ENCODE measurements around the gene CCNL1. TPM values are rescaled to one million over a fixed set of nuclear protein-coding genes. Genes with fewer than 3 reads are reported as not detected.

Gene CCNL1
- total RNA-seq, 1 donor: 194 TPM

- Histone ChIP-seq H3K4me2 (ENCODE audit: insufficient read depth, low read length) (peak overlapping the region; percentile 37), H3K27me3 (ENCODE audit: insufficient read depth, low read length) (no peaks in the 10 kb centered on the region), H3K27ac (ENCODE audit: low read depth, low read length) (peak overlapping the region; percentile 35), H3K9me3 (ENCODE audit: low read depth, low read length) (no peaks in the 10 kb centered on the region), H2AFZ (ENCODE audit: low read length) (peak overlapping the region; percentile 27), H3K36me3 (ENCODE audit: insufficient read depth, low read length) (no peaks in the 10 kb centered on the region), H4K20me1 (ENCODE audit: insufficient read depth, low read length) (no peaks in the 10 kb centered on the region), H3K4me3 (ENCODE audit: insufficient read depth, low read length) (no peak overlapping the region), H3K79me2 (ENCODE audit: insufficient read depth, low read length) (no peaks in the 10 kb centered on the region), H3K4me1 (ENCODE audit: insufficient read depth, low read length) (peaks cover 15% of the 10 kb centered on the region)
- no peak for DNase-seq (ENCODE audit: insufficient read length, low spot score, missing footprints)
- TF ChIP-seq, protein P1, sequence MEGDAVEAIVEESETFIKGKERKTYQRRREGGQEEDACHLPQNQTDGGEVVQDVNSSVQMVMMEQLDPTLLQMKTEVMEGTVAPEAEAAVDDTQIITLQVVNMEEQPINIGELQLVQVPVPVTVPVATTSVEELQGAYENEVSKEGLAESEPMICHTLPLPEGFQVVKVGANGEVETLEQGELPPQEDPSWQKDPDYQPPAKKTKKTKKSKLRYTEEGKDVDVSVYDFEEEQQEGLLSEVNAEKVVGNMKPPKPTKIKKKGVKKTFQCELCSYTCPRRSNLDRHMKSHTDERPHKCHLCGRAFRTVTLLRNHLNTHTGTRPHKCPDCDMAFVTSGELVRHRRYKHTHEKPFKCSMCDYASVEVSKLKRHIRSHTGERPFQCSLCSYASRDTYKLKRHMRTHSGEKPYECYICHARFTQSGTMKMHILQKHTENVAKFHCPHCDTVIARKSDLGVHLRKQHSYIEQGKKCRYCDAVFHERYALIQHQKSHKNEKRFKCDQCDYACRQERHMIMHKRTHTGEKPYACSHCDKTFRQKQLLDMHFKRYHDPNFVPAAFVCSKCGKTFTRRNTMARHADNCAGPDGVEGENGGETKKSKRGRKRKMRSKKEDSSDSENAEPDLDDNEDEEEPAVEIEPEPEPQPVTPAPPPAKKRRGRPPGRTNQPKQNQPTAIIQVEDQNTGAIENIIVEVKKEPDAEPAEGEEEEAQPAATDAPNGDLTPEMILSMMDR (IDR thresholded peaks at IDR 0.05; ENCODE audit: extremely low read depth, low read depth, low read length): no peak
Measured at GRCh38 chr3:157098121-157098822, 61.7 kb downstream of the CCNL1 start.

Small RNA genes within 50 kb of the gene (small RNA-seq; reads per million reads assigned to genes)
- gene RF00019 (not detected), gene RNA5SP146 (not detected)
